ENCODE data around the gene PCBP2. TPM values are rescaled to one million over a fixed set of nuclear protein-coding genes. Genes with fewer than 3 reads are reported as not detected.

Gene PCBP2
- total RNA-seq, 4 donors from 2014 or later: 414 to 583 (median 490) TPM

DNA sequence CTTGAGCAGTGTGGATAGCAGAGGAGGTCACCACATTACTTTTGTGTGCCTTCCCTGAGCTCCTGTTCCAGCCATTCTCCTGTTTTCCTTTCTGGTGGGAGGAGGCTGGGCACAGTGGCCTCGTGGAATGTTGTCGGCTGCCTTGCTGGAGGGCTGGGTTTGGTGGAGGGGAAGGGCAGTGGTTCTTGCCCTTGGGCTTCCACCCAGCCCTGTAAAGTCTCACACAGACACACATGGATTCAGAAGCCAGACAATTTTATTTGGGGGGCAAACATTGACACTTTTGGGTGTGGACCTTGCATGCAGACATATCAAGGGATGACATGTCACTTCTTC is 54.5 kb downstream of the PCBP2 start:
- 13 to 26% methylated on average over 2 of the region's 2 CpGs for WGBS, 2 donors
- Histone ChIP-seq H3K27me3 (no peaks in the 10 kb centered on the region), H3K9me3 (no peaks in the 10 kb centered on the region), H3K36me3 (peaks cover 0 to 59% (median 3%) of the 10 kb centered on the region in 3 donors), H3K4me1 (peaks cover 2 to 58% (median 25%) of the 10 kb centered on the region in 4 donors), H3K27ac (peak overlapping the region in 2 of 4 donors; percentile 49 to 100), H3K4me3 (no peak overlapping the region)
- no peak for TF ChIP-seq CTCF (IDR thresholded peaks at IDR 0.05)
- TF ChIP-seq POLR2A (IDR thresholded peaks at IDR 0.05): no peak
- TF ChIP-seq EP300 (IDR thresholded peaks at IDR 0.05): no peak
- DNase-seq (ENCODE audit: low spot score in 2 of 2): no peak

DNA sequence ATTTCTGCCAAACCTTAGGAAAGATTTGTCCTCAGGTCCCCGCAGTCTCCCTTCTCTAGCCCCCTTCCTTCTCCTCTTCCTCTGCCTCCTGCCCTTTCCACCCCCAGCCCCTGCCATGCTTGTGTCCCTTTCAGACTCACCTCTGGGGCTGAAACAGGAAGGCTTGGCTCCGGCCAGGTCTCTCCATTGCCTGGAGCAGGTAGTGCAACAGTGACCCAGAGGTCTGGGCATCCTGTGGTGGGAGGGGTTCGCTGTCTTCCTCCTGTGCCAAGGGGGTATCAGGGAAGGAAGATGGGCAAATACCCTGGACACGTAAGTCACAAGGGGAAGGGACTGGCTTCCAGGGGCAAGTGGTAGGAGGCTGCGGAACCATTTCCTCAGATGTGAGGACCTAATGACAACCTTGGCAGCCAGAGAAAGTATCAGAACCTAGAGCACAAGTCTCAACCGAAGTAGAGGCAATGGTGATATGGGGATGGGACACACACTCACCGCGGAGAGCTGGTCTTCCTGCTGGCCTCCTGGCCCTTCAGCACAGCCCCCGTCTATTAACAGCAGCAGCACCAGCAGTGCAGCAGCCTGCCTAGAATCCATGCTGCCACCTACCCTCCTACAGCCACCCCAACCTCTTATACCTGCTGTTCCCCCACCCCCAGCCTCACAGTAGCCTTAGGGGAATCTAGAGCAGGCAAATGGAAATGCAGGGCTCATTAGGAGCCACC is 55.1 kb downstream of the PCBP2 start, which contains the start of gene NPFF:
NPFF (minus strand) TSS at position 604 of the 722 bp plus-strand sequence; CDS start at position 594, 10 bp downstream.
- Histone ChIP-seq H3K9me3 (no peaks in the 10 kb centered on the region), H3K4me3 (no peak within 1 kb of the TSS), H3K27ac (peak within 1 kb of the TSS in 2 of 4 donors; percentile 49 to 100), H3K27me3 (no peaks in the 10 kb centered on the region), H3K36me3 (peaks cover 0 to 65% (median 5%) of the 10 kb centered on the region in 3 donors), H3K4me1 (peaks cover under 1 to 51% (median 19%) of the 10 kb centered on the region in 4 donors)
- TF ChIP-seq CTCF (IDR thresholded peaks at IDR 0.05) (no peak), POLR2A (IDR thresholded peaks at IDR 0.05) (no peak), EP300 (IDR thresholded peaks at IDR 0.05) (no peak)
- 85 to 86% methylated on average over 9 of the region's 9 CpGs for WGBS, 2 donors
- DNase-seq (ENCODE audit: low spot score in 2 of 2): no peak

GRCh38 chr12:53507603-53507885 is 55.6 kb downstream of the PCBP2 start:
- H3K9me3 ChIP-seq: no peaks in the 10 kb centered on the region
- H3K27ac ChIP-seq: no peak overlapping the region
- peaks cover 0 to 70% (median 10%) of the 10 kb centered on the region in 3 donors for H3K36me3 ChIP-seq
- H3K4me3 ChIP-seq: no peak overlapping the region
- 66 to 69% methylated on average over 4 of the region's 4 CpGs for WGBS, 2 donors
- TF ChIP-seq EP300 (IDR thresholded peaks at IDR 0.05) (no peak), CTCF (IDR thresholded peaks at IDR 0.05) (no peak), POLR2A (IDR thresholded peaks at IDR 0.05) (no peak)
- H3K4me1 ChIP-seq: peaks cover 0 to 46% (median 14%) of the 10 kb centered on the region in 4 donors
- DNase-seq (ENCODE audit: low spot score in 2 of 2): no peak
- H3K27me3 ChIP-seq: no peaks in the 10 kb centered on the region

DNA sequence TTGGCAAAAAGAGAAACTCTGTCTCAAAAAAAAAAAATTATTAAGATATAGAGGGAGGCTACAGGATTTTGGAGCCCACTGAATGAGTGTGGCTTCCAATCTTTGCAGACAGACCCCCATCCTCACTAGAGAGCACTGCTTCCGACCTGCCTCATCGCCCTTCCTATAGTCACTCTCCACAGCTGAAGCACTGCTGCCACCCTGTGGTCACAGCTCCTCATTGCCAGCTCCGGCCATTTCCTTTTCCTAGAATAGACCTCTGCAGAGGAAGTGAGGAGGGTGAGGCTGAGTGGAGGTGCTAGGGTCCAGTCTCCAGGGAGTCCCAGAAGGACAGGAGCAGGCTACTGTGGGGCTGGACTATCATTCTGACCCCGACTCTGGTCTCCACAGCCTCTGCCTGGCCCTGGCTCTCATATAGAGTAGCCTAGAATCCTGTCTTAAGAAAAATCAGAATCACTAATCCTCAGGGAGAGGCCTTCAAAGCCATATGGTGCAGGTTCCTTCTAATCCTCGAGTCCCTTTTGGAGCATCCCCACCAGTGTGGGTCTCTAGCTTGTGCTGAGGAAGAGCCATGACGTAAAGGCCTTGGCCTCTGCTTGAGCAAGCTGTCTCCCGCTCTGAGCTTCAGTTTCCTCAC is 56.8 kb downstream of the PCBP2 start:
- peak overlapping the region in 2 of 4 donors; percentile 14 to 62 for H3K27ac ChIP-seq
- H3K36me3 ChIP-seq: peaks cover 0 to 82% (median 14%) of the 10 kb centered on the region in 3 donors
- DNase-seq (ENCODE audit: low spot score in 2 of 2): peak; percentile 81 to 96

More for the DNA sequence above, 56.8 kb downstream of the PCBP2 start:
- no peaks in the 10 kb centered on the region for H3K27me3 ChIP-seq
- TF ChIP-seq CTCF (IDR thresholded peaks at IDR 0.05) (peak; percentile 89 to 93 (median 91)), POLR2A (IDR thresholded peaks at IDR 0.05) (no peak), EP300 (IDR thresholded peaks at IDR 0.05) (peak in 1 of 2 donors; percentile 52)
- H3K4me1 ChIP-seq: peaks cover 0 to 35% (median 13%) of the 10 kb centered on the region in 4 donors
- 28 to 31% methylated on average over 7 of the region's 7 CpGs for WGBS, 2 donors
- H3K4me3 ChIP-seq: no peak overlapping the region
- H3K9me3 ChIP-seq: no peaks in the 10 kb centered on the region

Data from tibial nerve (tissue), 4 donors.